T-cell (primary cell): ENCODE data around the gene IL17F. TPM values are rescaled to one million over a fixed set of nuclear protein-coding genes. Genes with fewer than 3 reads are reported as not detected.

Experiments
- ATAC-seq, 4 experiments: fragments of 200-7000 bp in 3 of 4; fragments of 150-1000 bp in 1 of 4; cut with Tn5 transposase; replicated peaks in 1 of 4; 1 replicate in 3 of 4; 2 replicates in 1 of 4; pipeline ENCODE4 v1.10.0; 2021; ENCODE audit warnings: moderate library complexity in 3 of 4, mild to moderate bottlenecking in 2 of 4, moderate number of reproducible peaks in 1 of 4
- CTCF ChIA-PET, 2 donors: fragments of 300-600 bp; sonication (Branson Sonifier 250); formaldehyde crosslinking; loops; one replicate each; lab custom pipeline; 2022; ENCODE audit warnings: antibody characterized with exemption in 2 of 2; lab: Charles Lee
- POLR2A ChIA-PET, 2 donors: fragments of 300-600 bp; sonication (Branson Sonifier 250); formaldehyde crosslinking; loops; one replicate each; lab custom pipeline; 2022; ENCODE audit warnings: antibody characterized with exemption in 2 of 2; lab: Charles Lee
- DNase-seq, 35 experiments: peaks; one replicate each; pipeline versions ENCODE4 v3.0.0 to v3.0.0-alpha.2; 2013 to 2023
- H3K27ac ChIP-seq: one replicate; pipeline ENCODE4 v1.5.1; 2013; ENCODE audit warnings: low read length
- H3K27me3 ChIP-seq, 2 experiments: replicated peaks in 1 of 2; 1 replicate in 1 of 2; 2 replicates in 1 of 2; pipeline versions ENCODE4 v1.6.1 to v1.7.0; 2013; ENCODE audit warnings: low read length in 1 of 2, mixed read lengths in 1 of 2; ENCODE audit not compliant: control insufficient read depth in 2 of 2, insufficient read depth in 2 of 2; ENCODE audit errors: extremely low read depth in 1 of 2
- H3K36me3 ChIP-seq, 2 donors: 1 replicate in 1 of 2; 2 replicates in 1 of 2; pipeline versions ENCODE4 v1.6.1 to v1.7.0; 2013; ENCODE audit warnings: low read length in 1 of 2; ENCODE audit not compliant: control insufficient read depth in 2 of 2, insufficient read depth in 1 of 2; ENCODE audit errors: extremely low read depth in 1 of 2
- H3K4me1 ChIP-seq, 2 experiments: 1 replicate in 1 of 2; 2 replicates in 1 of 2; pipeline versions ENCODE4 v1.6.1 to v1.7.0; 2013; ENCODE audit warnings: low read length in 2 of 2, mixed read lengths in 1 of 2; ENCODE audit not compliant: insufficient read depth in 2 of 2, control insufficient read depth in 1 of 2; ENCODE audit errors: extremely low read depth in 1 of 2
- H3K4me3 ChIP-seq, 2 donors: 1 replicate in 1 of 2; 2 replicates in 1 of 2; pipeline versions ENCODE4 v1.5.1 to v1.7.0; 2013; ENCODE audit warnings: mild to moderate bottlenecking in 2 of 2, low read length in 1 of 2, moderate library complexity in 1 of 2; ENCODE audit not compliant: control insufficient read depth in 1 of 2; ENCODE audit errors: extremely low read depth in 1 of 2
- H3K9me3 ChIP-seq: 2 replicates; pipeline ENCODE4 v1.7.0; 2013
- H3K27ac Mint-ChIP-seq, 2 donors: one replicate each; pipeline ENCODE4 v1.8.0; 2020 to 2021; ENCODE audit warnings: mild to moderate bottlenecking in 2 of 2, mixed read lengths in 2 of 2
- H3K27me3 Mint-ChIP-seq, 2 donors: one replicate each; pipeline ENCODE4 v1.8.0; 2021 to 2022; ENCODE audit warnings: mixed read lengths in 2 of 2
- H3K36me3 Mint-ChIP-seq: one replicate; pipeline ENCODE4 v1.8.0; 2021; ENCODE audit warnings: mixed read lengths
- H3K4me1 Mint-ChIP-seq, 3 donors: one replicate each; pipeline ENCODE4 v1.8.0; 2020 to 2022; ENCODE audit warnings: mixed read lengths in 3 of 3, mild to moderate bottlenecking in 1 of 3
- H3K4me3 Mint-ChIP-seq, 3 donors: one replicate each; pipeline ENCODE4 v1.8.0; 2020 to 2022; ENCODE audit warnings: mild to moderate bottlenecking in 3 of 3, mixed read lengths in 3 of 3, moderate library complexity in 3 of 3
- H3K9me3 Mint-ChIP-seq, 3 donors: one replicate each; pipeline ENCODE4 v1.8.0; 2020 to 2022; ENCODE audit warnings: mixed read lengths in 3 of 3
- WGBS: methylation state at CpG from one replicate; pipeline ENCODE4 v1.1.5; 2013; ENCODE audit warnings: missing lambda C conversion rate; ENCODE audit not compliant: insufficient coverage; 5-methylcytosine and 5-hydroxymethylcytosine counted together
- total RNA-seq, 35 experiments: library from RNA in 6 of 35; stranded (reverse) in 6 of 35; fragments of 120-200 nt in 1 of 35; gene quantifications; one replicate each; pipeline versions ENCODE4 v1.2.1 to v1.2.4 and lab custom pipeline; 2013 to 2026

IL17F gene
- total RNA-seq, 5 donors from 2014 or later (not counting 1 experiment from before 2014, with no cell fraction given): not detected

DNA sequence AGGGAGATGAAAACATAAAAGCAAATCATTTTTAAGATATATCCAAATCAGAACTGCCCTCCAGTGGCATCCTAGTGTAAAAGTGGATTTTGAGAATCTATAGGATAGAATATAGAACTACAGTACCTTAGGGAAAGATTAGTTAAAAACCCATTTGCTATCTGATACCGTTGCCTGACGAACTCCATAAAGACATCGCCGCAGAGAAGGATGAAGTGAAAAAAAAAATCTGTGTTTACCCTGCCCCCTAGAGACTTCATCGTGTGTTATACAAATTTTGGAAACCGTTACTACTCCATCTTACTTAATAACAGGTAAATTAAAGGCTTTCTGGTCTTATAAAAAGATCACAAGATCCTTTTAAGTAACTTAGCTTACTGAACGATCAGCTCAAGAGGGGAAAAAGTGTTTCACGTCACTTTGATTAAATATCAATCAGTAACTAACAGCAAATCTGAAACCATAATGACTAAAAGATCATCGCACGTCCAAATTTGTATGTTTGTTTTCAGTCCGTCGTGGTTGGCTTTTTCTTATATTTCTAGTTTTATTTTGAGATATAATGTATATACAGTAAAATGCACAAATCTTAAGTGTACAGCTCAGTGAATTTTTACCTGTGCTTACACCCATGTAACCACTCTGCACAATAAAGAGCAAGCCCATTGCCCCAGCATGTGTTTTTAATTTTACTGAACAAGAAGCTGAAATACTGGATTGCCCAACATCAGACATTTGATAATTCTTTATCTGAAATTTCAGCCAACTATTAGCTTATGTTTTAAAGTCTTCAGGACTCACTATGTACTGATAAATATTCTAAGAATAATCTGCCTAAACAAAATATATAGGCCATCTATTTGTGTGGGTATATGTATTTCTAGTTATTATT is 41.1 kb upstream of the IL17F start:
- no CpG with 5 or more reads among the region's 12 CpGs for WGBS
- POLR2A ChIA-PET: interaction anchor here (0.6 to 2.1 kb wide), 15 partner anchors 11 to 298 kb away, joined by 3 to 17 read pairs (median 5); partner anchors contain the start of gene PAQR8 (in 1 of the 2)
- peak overlapping the region; percentile 72 for H3K27ac ChIP-seq
- peak in 1 of 35 experiments; percentile 69 for DNase-seq
- Mint-ChIP-seq H3K9me3 (no peaks in the 10 kb centered on the region), H3K36me3 (peaks cover 27% of the 10 kb centered on the region), H3K27me3 (no peaks in the 10 kb centered on the region), H3K4me3 (no peak overlapping the region), H3K4me1 (peaks cover 37 to 55% (median 38%) of the 10 kb centered on the region in 3 donors), H3K27ac (no peak overlapping the region)
- CTCF ChIA-PET: interaction anchor here (0.5 to 4.6 kb wide), 47 partner anchors 9 to 1262 kb away, joined by 3 to 91 read pairs (median 5); partner anchors contain the start of genes EFHC1 (in 2 of the 2) and PAQR8 (in 1 of the 2)
- H3K36me3 ChIP-seq: peaks cover 0 to 24% of the 10 kb centered on the region in 2 donors
- H3K27me3 ChIP-seq: no peaks in the 10 kb centered on the region
- peaks cover 27 to 34% of the 10 kb centered on the region in 2 experiments for H3K4me1 ChIP-seq
- peak overlapping the region; percentile 58 to 69 for H3K4me3 ChIP-seq
- H3K9me3 ChIP-seq: no peaks in the 10 kb centered on the region
- ATAC-seq: peak; percentile 7 to 40 (median 20)

- DNase-seq: peak; percentile 85 to 98 (median 94)
- Mint-ChIP-seq H3K4me3 (peak within 1 kb of the TSS in 1 of 3 donors; percentile 70), H3K27ac (peak within 1 kb of the TSS in 1 of 2 donors; percentile 28), H3K4me1 (peaks cover 37 to 54% (median 38%) of the 10 kb centered on the region in 3 donors), H3K27me3 (no peaks in the 10 kb centered on the region), H3K36me3 (peaks cover 32% of the 10 kb centered on the region), H3K9me3 (no peaks in the 10 kb centered on the region)
- H3K27ac ChIP-seq: peak within 1 kb of the TSS; percentile 72
- peak within 1 kb of the TSS; percentile 69 to 90 for H3K4me3 ChIP-seq
- POLR2A ChIA-PET: interaction anchor here (0.6 to 2.1 kb wide), 15 partner anchors 12 to 299 kb away, joined by 3 to 17 read pairs (median 5); partner anchors contain the start of gene PAQR8 (in 1 of the 2)
- peak; percentile 95 to 98 (median 98) for ATAC-seq
- no peaks in the 10 kb centered on the region for H3K27me3 ChIP-seq
- no peaks in the 10 kb centered on the region for H3K9me3 ChIP-seq
- peaks cover 0 to 29% of the 10 kb centered on the region in 2 donors for H3K36me3 ChIP-seq
- WGBS: 2% methylated on average over 29 of the region's 53 CpGs
- CTCF ChIA-PET: interaction anchor here (0.7 to 4.6 kb wide), 36 partner anchors 10 to 1263 kb away, joined by 3 to 91 read pairs (median 6); partner anchors contain the start of genes EFHC1 (in 2 of the 2) and PAQR8 (in 1 of the 2)
- peaks cover 27 to 34% of the 10 kb centered on the region in 2 experiments for H3K4me1 ChIP-seq
These were observed 40.3 kb upstream of the IL17F start, which contains the start of gene MCM3 for GRCh38 chr6:52284460-52285176. MCM3 (minus strand) TSS chr6:52284742; CDS start chr6:52284674, 68 bp downstream.

GRCh38 chr6:52284131-52284459 is 39.8 kb upstream of the IL17F start:
- CTCF ChIA-PET: interaction anchor here (0.6 to 4.6 kb wide), 12 partner anchors 21 to 291 kb away, joined by 3 to 91 read pairs (median 7); partner anchors contain the start of genes EFHC1 (in 1 of the 2) and PAQR8 (in 1 of the 2)
- H3K4me3 ChIP-seq: peak overlapping the region; percentile 69 to 90
- Mint-ChIP-seq H3K36me3 (peaks cover 36% of the 10 kb centered on the region), H3K4me3 (no peak overlapping the region), H3K27me3 (no peaks in the 10 kb centered on the region), H3K27ac (peak overlapping the region in 1 of 2 donors; percentile 28), H3K9me3 (no peaks in the 10 kb centered on the region), H3K4me1 (peaks cover 37 to 53% (median 38%) of the 10 kb centered on the region in 3 donors)
- H3K9me3 ChIP-seq: no peaks in the 10 kb centered on the region
- ATAC-seq (no peak), DNase-seq (peak in 4 of 35 experiments; percentile 10 to 14 (median 11))
- POLR2A ChIA-PET: interaction anchor here (0.6 to 1.7 kb wide), 3 partner anchors 13 to 114 kb away, joined by 3 to 5 read pairs (median 5); no protein-coding TSS in a partner anchor
- peaks cover 0 to 33% of the 10 kb centered on the region in 2 donors for H3K36me3 ChIP-seq
- H3K4me1 ChIP-seq: peaks cover 27 to 34% of the 10 kb centered on the region in 2 experiments
- no peak overlapping the region for H3K27ac ChIP-seq
- H3K27me3 ChIP-seq: no peaks in the 10 kb centered on the region
- WGBS: 0% methylated on average over 10 of the region's 14 CpGs

DNA sequence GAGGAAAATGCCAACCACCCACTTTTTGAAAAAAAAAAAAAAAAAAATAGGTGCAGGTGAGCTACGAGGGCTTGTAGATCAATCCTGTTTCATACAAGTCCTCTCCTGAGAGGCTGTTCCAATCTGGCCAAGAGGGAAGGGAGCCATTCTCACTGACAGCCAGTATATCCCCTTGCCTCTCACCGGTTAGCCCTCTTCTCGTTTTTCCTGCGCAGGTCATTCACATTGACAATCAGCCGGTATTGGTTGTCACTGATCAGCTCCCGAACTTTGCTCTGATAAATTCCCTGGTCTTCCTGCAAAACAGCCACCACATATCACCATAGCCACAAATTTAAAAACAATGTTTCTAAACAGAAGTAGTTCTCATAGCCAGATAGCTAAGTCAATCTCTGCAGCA is 38.8 kb upstream of the IL17F start:
- H3K4me3 Mint-ChIP-seq: peak overlapping the region in 1 of 3 donors; percentile 70
- H3K36me3 ChIP-seq: peaks cover 0 to 43% of the 10 kb centered on the region in 2 donors
- H3K27me3 Mint-ChIP-seq: no peaks in the 10 kb centered on the region
- H3K27ac Mint-ChIP-seq: no peak overlapping the region
- ChIA-PET POLR2A (interaction anchor here in 1 of 2 donors (0.6 to 1.1 kb wide), 3 partner anchors 69 to 291 kb away, joined by 6 read pairs; no protein-coding TSS in a partner anchor), CTCF (interaction anchor here (0.6 to 4.6 kb wide), 7 partner anchors 19 to 138 kb away, joined by 3 to 91 read pairs (median 3); no protein-coding TSS in a partner anchor)
- no peak overlapping the region for H3K4me3 ChIP-seq
- ATAC-seq (no peak), DNase-seq (no peak)
- peaks cover 46% of the 10 kb centered on the region for H3K36me3 Mint-ChIP-seq
- H3K9me3 ChIP-seq: no peaks in the 10 kb centered on the region
- peaks cover 37 to 54% (median 38%) of the 10 kb centered on the region in 3 donors for H3K4me1 Mint-ChIP-seq
- no peaks in the 10 kb centered on the region for H3K9me3 Mint-ChIP-seq
- H3K4me1 ChIP-seq: peaks cover 27 to 34% of the 10 kb centered on the region in 2 experiments
- 43% methylated on average over 3 of the region's 6 CpGs for WGBS
- H3K27ac ChIP-seq: no peak overlapping the region
- no peaks in the 10 kb centered on the region for H3K27me3 ChIP-seq

DNA sequence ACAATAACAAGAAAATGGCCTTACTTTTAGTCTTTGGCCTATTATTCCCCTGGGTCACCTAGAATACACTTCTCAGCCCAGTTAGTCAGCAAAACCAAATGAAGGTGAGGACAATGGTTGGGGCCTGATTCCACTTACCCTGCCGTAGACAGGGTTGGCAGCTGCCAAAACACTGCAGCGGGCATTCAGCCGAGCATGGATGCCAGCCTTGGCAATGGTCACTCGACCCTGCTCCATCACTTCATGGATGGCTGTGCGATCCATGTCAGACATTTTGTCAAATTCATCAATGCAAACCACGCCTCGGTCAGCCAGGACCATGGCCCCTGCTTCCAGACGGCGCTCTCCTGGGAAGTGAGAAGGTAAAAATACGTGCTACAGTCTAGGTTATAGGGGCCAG is 31.8 kb upstream of the IL17F start:
- ChIA-PET CTCF (interaction anchor here in 1 of 2 donors (0.7 kb wide), 1 partner anchor 12 kb away, joined by 12 read pairs; no protein-coding TSS in a partner anchor), POLR2A (no interaction called here)
- Mint-ChIP-seq H3K27me3 (no peaks in the 10 kb centered on the region), H3K36me3 (peaks cover 68% of the 10 kb centered on the region), H3K4me1 (peaks cover 0 to 11% (median 6%) of the 10 kb centered on the region in 3 donors), H3K4me3 (no peak overlapping the region), H3K9me3 (no peaks in the 10 kb centered on the region), H3K27ac (no peak overlapping the region)
- no peak for DNase-seq
- H3K36me3 ChIP-seq: peaks cover 0 to 88% of the 10 kb centered on the region in 2 donors
- no peak overlapping the region for H3K4me3 ChIP-seq
- no peaks in the 10 kb centered on the region for H3K27me3 ChIP-seq
- no peaks in the 10 kb centered on the region for H3K4me1 ChIP-seq
- no peak overlapping the region for H3K27ac ChIP-seq
- ATAC-seq: no peak
- WGBS: 97% methylated on average over 7 of the region's 10 CpGs
- no peaks in the 10 kb centered on the region for H3K9me3 ChIP-seq
